Hypothalamus (tissue), 51 donors: Measurements from ENCODE around the gene SRCIN1.
"Not testable (repeated sequence)": the region's sequence is repeated elsewhere in the genome, so short reads cannot be mapped to it uniquely, and the experiment has no call there.

Experiments
- DNase-seq, 51 donors: peaks; one replicate each; lab custom pipeline; 2025; lab: John Stamatoyannopoulos, UW

Gene SRCIN1, protein sequence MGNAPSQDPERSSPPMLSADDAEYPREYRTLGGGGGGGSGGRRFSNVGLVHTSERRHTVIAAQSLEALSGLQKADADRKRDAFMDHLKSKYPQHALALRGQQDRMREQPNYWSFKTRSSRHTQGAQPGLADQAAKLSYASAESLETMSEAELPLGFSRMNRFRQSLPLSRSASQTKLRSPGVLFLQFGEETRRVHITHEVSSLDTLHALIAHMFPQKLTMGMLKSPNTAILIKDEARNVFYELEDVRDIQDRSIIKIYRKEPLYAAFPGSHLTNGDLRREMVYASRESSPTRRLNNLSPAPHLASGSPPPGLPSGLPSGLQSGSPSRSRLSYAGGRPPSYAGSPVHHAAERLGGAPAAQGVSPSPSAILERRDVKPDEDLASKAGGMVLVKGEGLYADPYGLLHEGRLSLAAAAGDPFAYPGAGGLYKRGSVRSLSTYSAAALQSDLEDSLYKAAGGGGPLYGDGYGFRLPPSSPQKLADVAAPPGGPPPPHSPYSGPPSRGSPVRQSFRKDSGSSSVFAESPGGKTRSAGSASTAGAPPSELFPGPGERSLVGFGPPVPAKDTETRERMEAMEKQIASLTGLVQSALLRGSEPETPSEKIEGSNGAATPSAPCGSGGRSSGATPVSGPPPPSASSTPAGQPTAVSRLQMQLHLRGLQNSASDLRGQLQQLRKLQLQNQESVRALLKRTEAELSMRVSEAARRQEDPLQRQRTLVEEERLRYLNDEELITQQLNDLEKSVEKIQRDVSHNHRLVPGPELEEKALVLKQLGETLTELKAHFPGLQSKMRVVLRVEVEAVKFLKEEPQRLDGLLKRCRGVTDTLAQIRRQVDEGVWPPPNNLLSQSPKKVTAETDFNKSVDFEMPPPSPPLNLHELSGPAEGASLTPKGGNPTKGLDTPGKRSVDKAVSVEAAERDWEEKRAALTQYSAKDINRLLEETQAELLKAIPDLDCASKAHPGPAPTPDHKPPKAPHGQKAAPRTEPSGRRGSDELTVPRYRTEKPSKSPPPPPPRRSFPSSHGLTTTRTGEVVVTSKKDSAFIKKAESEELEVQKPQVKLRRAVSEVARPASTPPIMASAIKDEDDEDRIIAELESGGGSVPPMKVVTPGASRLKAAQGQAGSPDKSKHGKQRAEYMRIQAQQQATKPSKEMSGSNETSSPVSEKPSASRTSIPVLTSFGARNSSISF

DNA sequence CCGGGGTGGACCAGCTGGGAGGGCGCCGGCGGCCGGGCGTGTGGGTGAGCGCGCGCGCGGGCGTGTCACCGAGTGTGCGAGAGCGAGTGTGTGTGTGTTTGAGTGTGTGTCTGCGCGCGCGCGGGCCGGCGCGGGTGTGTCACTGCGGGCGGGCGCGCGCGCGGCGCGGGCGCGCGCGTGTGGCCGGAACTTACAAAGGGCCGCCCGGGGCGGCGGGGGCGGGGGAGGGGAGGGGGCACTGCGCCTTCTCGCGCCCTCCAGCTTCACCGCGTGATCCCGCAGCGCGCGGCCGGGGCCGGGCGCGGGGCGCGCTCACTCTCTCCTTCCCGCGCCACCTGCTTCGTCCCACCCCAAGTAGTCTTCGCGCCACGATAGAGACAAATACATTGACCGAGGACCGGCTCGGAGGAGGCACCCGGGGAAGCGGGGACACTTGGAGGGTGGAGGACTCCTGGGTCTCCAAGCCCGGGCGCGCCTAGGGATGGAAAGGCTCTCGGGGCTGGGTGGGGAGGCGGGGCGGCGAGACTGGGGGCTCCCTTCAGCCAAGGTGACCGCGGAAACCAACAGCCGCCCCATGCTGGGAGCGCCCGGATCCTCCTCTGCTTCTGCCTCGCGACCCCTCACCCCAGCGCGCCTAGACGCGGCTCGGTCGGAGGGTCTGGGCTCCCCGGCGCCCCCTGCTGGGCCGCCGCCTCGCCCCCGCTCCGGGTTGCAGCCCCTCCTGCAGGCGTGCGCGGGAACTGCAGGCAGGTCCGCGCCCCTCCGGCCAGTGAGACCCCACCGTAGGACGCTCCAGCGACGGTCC, at the start of gene SRCIN1:
Gene SRCIN1 (minus strand): TSS at position 112 of the 805 bp plus-strand sequence. CDS start 247 bp downstream, outside the sequence.
- DNase-seq, result peak in 43 of 51 donors; percentile 22 to 82 (median 54)

DNA sequence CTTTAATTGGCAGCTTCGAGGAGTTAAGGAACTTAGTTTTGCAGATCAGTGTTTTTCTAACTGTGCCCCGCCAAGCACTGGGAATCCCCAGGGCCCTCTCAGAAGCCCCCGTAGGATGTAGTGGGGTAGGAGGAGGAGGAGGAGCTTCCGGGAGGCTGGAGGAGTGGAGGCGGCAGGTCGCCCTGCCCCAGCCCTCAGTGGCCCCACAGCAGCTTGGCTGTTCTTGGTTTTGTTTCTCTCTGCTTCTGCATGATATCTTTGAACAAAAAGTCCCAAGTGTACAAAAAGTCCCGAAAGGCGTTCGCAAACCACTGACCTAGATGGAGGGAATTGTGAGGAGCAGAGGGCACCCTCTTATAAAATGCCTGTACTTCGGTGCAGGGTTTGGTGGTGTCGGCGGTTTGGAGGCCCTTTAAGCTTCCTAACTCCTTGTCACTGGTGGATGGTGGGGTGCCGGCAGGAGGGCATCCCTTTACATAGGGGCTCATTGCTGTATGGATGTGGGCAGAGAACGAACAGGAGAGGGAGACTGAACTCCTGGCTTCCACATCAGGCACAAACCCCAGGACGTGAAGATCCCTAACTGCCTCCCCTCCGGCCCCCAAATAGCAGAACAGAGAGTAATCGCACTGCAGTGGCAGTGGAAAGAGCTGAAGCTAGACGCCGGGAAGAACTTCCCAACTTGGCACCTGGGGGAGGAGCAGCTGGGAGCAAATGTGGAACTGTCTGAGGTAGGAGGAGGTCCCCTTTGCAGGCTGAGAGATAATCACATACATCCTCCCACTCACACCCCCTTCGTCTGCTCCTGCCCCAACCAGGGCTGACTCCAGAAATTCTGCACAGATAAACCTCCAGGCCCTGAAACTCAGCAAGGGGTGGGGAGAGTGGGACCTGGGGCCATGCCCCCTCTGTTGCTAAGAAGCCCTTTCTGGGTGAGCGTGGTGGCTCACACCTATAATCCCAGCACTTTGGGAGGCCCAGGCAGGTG, 49.0 kb upstream of the SRCIN1 start:
- no peak for DNase-seq

DNA sequence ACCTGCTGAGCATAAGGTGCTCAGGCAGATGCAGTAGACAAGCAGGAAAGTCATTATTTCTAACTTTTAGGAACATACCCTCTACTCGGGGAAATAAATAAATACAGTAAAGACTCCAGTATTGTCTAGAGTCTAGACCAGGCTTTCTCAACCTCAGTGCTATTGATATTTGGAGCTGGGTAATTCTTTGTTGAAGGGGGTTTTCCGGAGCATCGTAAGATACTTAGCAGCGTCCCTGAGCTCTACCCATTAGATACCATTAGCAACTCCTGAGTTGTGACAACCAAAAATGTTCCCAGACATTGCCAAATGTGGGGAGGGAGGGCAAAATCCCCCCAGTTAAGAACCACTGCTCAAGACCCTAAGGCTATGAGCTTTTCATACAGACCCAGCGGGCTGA, 47.9 kb upstream of the SRCIN1 start:
- DNase-seq, result no peak

DNA sequence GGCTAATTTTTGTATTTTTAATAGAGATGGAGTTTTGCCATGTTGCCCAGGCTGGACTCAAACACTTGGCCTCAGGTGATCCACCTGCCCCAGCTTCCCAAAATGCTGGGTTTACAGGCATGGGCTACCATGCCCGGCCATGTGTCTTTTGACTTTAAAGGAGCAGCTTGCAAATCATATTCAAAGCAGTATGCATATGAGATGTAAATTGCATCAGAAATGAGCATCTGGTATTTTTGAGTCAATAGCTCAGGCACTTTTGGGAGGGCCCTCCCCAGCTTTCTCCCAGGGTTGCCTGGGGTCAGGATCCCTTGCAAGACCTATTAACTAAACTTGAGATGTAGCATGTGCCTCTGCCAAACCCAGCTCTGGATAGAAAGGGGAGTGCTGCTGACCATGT, 47.5 kb upstream of the SRCIN1 start:
- DNase-seq, result no peak

DNA sequence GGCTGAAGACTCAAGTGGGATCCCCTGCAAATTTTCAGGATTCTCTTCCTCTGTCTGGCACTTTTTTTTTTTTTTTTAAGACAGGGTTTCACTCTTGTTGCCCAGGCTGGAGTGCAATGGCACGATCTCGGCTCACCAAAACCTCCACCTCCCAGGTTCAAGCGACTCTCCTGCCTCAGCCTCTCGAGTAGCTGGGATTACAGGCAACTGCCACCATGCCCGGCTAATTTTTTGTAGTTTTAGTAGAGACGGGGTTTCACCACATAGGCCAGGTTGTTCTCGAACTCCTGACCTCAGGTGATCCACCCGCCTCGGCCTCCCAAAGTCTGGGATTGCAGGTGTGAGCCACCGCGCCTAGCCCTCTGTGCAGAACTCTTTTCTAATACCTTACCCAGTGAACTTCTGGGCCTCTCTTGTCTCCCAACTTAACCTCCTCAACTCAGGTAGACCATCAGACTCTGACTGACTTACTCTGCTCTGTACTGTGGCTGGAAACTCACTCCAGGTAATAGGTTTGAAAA, 45.0 kb upstream of the SRCIN1 start:
- not testable (repeated sequence) for DNase-seq

DNA sequence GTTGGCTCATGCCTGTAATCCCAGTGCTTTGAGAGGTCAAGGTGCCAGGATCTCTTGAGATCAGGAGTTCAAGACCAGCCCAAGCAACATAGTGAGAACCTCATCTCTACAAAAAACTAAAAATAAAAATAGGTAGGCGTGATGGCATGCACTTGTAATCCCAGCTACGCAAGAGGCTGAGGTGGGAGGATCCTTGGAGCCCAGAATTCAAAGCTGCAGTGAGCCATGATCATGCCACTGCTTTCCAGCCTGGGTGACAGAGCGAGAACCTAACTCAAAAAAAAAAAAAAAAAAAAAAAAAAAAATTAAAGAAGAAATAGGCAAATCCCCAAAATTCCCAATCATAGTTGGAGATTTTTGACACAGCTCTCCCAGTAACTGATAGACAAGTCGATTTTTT, 32.2 kb upstream of the SRCIN1 start:
- DNase-seq, result no peak

DNA sequence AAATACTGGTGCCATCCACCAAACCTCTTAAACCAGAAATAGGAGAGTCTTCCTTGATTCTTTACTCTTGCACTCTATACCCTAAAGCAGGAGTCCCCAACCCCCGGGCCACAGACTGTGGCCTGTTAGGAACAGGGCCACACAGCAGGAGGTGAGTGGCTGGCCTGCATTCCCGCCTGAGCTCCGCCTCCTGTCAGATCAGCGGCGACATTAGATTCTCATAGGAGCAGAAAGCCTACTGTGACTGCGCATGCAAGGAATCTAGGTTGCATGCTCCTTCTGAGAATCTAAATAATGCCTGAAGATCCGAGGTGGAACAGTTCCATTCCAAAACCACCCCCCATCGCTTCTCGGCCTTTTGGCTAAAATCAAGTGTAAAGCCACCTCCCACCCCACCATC, 30.3 kb upstream of the SRCIN1 start:
- DNase-seq, result no peak

DNA sequence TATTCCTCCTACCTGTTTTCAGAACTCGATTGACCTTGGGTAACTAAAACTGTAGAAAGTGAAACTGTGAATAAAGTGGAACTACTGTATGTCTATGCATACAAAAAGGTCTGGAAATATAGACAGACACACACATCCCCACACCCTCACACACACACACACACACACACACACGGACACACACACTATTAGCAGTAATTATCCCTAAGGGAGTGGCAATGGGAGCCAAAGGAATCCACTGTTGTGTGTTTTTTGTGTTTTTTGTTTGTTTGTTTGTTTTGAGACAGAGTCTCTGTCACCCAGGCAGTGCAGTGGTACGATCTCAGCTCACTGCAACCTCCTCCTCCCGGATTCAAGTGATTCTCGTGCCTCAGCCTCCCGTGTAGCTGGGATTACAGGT, 26.6 kb upstream of the SRCIN1 start:
- no peak for DNase-seq

DNA sequence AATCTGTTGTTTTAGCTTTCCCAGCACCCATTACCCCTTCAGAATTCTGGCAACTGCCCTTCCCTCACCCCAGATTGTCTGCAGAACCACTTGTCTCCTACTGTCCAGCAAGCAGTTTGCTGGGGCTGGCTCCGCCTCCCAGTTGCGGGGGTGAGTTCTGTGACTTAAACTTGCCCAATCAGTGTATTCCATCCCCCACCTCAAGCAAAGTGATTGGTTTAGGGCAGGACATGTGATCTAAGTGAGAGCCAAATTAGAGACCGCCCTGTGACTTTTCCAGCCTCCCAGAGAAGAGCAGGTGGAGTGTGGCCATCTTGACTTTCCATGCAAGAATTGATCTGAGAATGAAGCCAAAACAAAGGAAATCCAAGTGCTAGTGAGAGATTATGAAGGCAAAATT, 22.7 kb upstream of the SRCIN1 start:
- no peak for DNase-seq

DNA sequence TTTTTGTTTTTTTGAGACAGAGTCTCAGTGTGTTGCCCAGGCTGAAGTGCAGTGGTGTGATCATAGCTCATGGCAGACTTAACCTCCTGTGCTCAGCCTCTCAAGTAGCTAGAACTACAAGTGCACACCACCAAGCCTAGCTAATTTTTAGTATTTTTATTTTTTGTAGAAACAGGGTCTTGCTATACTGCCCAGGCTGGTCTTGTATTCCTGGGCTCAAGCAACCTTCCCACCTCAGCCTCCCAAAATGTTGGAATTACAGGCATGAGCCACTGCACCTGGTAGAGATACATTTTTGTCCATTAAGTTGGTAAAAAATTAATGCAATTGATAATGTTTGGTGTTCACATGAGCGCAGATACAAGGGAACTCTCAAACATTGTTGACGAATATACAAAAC, 22.2 kb upstream of the SRCIN1 start:
- DNase-seq, result no peak

DNA sequence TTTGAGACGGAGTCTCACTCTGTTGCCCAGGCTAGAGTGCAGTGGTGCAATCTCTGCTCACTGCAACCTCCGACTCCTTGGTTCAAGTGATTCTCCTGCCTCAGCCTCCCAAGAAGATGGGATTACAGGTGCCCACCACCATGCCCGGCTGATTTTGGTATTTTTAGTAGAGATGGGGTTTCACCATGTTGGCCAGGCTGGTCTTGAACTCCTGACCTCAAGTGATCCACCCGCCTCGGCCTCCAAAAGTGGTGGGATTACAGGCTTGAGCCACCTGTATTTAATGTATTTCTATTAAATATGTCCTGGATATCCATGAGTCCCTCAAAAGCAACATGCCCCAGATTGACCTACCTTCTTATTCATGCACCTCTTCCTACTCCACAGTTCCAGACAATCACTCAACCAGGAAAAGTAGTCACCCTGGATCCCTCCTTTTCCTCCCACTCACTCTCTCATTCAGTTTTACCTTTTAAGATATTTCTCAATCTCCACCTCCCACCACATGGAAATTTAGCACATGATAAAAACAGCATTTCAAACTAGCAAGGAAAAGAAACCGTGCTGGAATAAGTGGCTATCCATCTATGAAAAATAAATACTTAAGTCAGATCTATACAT, 21.0 kb upstream of the SRCIN1 start:
- not testable (repeated sequence) for DNase-seq

DNA sequence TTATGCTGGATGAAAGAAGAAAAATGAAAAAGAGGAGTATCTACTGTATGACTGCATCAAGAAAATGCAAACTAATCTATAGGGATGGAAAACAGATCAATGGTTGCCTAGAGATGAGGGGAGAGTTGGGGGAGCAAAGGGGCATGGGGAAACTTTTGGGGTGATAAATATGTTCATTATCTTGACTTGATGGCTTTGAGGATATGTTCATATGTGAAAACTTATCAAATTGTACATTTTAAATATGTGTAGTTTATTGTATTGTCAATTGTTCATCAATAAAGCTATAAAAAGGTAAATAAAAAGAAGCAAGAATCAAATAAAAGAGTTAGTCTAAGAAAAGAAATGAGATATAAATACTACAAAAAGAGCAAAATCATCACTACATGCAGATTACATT, 19.7 kb upstream of the SRCIN1 start:
- DNase-seq, result no peak

DNA sequence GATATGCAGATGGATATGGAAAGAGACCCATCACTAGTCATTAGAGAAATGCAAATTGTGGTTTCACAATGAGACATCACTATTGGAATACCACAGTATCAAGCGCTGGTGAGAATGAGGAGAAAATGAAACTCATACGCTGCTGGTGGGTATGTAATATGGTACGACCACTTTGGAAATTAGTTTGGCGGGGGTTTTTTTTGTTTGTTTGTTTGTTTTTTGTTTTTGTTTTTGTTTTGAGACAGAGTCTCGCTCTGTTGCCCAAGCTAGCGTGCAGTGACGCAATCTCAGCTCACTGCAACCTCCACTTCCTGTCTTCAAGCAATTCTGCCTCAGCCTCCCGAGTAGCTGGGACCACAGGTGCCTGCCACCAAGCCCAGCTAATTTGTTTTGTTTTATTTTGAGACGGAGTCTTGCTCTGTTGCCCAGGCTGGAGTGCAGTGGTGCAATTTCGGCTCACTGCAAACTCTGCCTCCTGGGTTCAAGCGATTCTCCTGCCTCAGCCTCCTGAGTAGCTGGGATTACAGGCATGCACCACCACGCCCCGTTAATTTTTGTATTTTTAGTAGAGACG, 19.1 kb upstream of the SRCIN1 start:
- DNase-seq, result not testable (repeated sequence)

DNA sequence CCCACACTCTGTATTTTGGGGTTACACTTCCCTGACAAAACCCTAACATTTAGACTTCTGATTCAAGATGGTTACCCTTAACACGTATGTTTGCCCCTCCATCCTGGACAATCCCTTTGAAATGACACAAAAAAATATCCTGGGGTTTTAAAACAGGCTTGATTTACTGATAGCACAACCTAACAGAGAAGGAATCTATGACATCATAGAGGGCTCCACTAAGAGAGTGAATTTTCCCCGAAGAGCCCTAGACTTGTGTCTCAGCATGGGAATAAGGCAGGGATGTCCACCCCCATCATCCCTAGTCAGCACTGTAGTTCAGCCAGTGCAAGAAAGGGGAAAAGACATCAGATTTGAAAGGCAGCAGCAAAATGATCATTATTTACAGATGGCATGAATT, 15.8 kb upstream of the SRCIN1 start:
- no peak for DNase-seq

DNA sequence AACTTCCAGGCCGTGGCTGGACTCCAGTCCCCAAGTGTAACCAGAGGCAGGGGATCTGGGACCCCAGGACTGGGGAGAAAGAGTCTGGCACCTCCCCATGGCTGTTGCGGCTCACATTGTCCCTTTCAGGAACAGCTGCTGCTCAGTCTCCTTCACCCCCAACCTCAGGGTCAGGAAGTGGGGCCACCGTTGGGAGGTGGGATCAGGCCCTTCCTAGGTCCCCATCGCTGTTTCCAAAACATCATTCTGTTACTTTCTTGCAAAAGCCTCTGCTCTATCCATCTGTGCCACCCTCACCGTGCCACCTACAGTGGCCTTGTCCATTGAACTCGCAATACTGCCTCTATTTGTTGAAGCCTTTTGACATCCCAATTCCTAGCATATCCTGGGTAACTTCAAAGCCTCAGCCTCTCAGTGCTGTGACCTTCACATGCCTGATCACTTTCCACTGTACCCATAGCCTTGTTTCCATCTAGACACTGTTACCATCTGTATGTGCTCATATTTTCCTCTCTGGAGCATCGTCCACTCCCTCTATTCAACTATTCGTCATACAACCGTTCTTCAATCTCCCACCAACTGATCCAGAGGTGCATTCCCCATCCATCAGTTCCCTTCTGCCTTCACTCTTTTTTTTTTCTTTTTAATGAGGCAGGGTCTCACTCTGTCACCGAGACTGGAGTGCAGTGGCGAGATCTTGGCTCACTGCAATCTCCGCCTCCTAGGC, 15.0 kb upstream of the SRCIN1 start:
- no peak for DNase-seq

DNA sequence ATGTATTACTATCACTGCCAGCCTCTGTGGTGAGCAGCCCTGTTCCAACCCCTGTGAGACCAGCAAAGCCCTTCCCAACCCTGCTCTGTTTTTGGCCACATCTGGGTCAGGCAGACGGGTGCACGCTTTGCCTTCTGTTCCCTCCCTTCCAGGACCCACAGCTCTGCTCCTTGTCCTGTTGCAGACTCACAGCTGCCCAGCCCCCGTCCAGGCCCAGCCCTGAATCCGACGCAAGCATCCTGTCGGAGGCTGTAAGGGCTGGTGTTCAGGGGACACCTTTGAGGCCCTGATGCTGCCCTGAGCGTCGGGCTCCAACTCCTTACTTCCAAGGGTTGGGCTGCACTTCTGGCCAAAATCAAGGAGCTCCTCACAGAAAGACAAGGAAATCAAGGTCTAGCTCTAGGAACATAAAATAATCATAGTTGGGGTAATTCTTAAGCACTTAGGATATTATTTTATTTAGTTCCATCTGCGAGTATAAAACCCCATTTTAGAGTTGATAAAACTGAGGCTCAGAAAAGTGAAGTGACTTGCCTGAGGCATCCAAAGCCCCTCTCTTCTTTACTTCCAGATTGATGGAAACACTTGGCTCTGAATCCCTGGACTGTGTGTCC, 14.3 kb upstream of the SRCIN1 start:
- DNase-seq, result no peak

DNA sequence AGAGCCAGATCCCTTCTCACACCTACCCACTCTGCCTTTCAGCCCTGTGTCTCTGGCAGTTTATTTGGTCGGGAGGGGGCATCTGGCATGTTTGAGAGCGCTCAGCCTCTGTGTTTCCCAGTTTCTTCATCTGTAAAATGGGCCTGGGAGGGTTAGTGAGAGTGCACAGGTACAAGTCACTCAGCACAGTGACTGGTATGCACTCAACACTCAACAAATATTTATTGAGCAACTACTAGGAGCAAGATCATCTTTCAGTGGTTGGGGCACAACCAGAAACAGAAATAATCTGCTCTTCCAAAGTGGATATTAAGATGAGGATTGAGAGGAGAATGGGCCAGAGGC, 13.7 kb upstream of the SRCIN1 start:
- no peak for DNase-seq
